SU-DHL-6 (cell line): ENCODE results near the gene INSC.

Source experiments
- H2AFZ ChIP-seq: fragments of 200-600 bp; sonication (generic); 2 replicates; pipeline ENCODE4 v1.6.1; 2014; ENCODE audit warnings: low read depth, mild to moderate bottlenecking, moderate library complexity, mixed read lengths, antibody characterized with exemption, low read length; ENCODE audit not compliant: severe bottlenecking
- H3F3A ChIP-seq: fragments of 200-600 bp; shearing (Covaris generic); 2 replicates; pipeline ENCODE4 v1.6.0; 2016; ENCODE audit warnings: antibody characterized with exemption, mild to moderate bottlenecking; ENCODE audit not compliant: insufficient read depth
- H3K27ac ChIP-seq: fragments of 200-600 bp; sonication (generic); 2 replicates; pipeline ENCODE4 v1.5.1; 2016; ENCODE audit warnings: low read depth, mild to moderate bottlenecking, low read length, moderate library complexity, mixed read lengths
- H3K27me3 ChIP-seq: fragments of 200-600 bp; sonication (generic), shearing (Covaris generic); 2 replicates; pipeline ENCODE4 v1.6.0; 2014; ENCODE audit warnings: mild to moderate bottlenecking, low read length
- H3K36me3 ChIP-seq: fragments of 200-600 bp; sonication (generic); 2 replicates; pipeline ENCODE4 v1.6.1; 2014; ENCODE audit warnings: mild to moderate bottlenecking, low read length, mixed read lengths
- H3K4me2 ChIP-seq: fragments of 300-600, 200-600 bp; shearing (Covaris generic), sonication (generic); 2 replicates; pipeline ENCODE4 v1.6.0; 2014; ENCODE audit warnings: low read length, low read depth, mild to moderate bottlenecking; ENCODE audit not compliant: poor library complexity, severe bottlenecking
- H3K4me3 ChIP-seq: fragments of 200-600 bp; sonication (generic); 2 replicates; pipeline ENCODE4 v1.5.1; 2014; ENCODE audit warnings: antibody characterized with exemption, low read length, mild to moderate bottlenecking, mixed read lengths; ENCODE audit not compliant: insufficient read depth, poor library complexity, severe bottlenecking
- H3K79me2 ChIP-seq: fragments of 200-600 bp; sonication (generic); 2 replicates; pipeline ENCODE4 v1.6.1; 2014; ENCODE audit warnings: mild to moderate bottlenecking, low read length, moderate library complexity; ENCODE audit not compliant: insufficient read depth
- H3K9ac ChIP-seq: fragments of 200-600 bp; sonication (generic); 2 replicates; pipeline ENCODE4 v1.7.0; 2014; ENCODE audit warnings: mild to moderate bottlenecking, low read length
- H3K9me2 ChIP-seq: fragments of 200-600 bp; sonication (generic); replicated peaks from 2 replicates; pipeline ENCODE4 v1.6.1; 2014; ENCODE audit warnings: low read length; ENCODE audit not compliant: insufficient read depth
- H3K9me3 ChIP-seq: fragments of 200-600 bp; sonication (generic); 2 replicates; pipeline ENCODE4 v1.6.1; 2014; ENCODE audit warnings: low read length, mixed read lengths; ENCODE audit not compliant: insufficient read depth
- H4K20me1 ChIP-seq: fragments of 200-600 bp; sonication (generic); 2 replicates; pipeline ENCODE4 v1.6.1; 2014; ENCODE audit warnings: low read depth, mild to moderate bottlenecking, antibody characterized with exemption, low read length, moderate library complexity, mixed read lengths
- EZH2phosphoT487 ChIP-seq: fragments of 200-600 bp; sonication (generic), shearing (Covaris generic); conservative IDR thresholded peaks from 2 replicates; pipeline ENCODE4 v1.6.1; 2018; ENCODE audit warnings: mild to moderate bottlenecking, antibody characterized with exemption, low read length, moderate library complexity, mixed read lengths
- TF ChIP-seq, protein P1 (sequence below): fragments of 200-600 bp; sonication (generic); IDR thresholded peaks from one replicate; pipeline ENCODE4 v1.5.1; 2017; ENCODE audit warnings: antibody characterized with exemption, mild to moderate bottlenecking, low read length, moderate library complexity; ENCODE audit not compliant: insufficient read depth, poor library complexity, severe bottlenecking

Gene INSC

GRCh38 chr11:15075162-15075526, 39.6 kb upstream of the INSC start:
- Histone ChIP-seq H3K9me2 (no peaks in the 10 kb centered on the region), H3K4me2 (no peak overlapping the region), H3K36me3 (no peaks in the 10 kb centered on the region), H3K9ac (no peak overlapping the region), H3K27me3 (no peaks in the 10 kb centered on the region), H4K20me1 (no peaks in the 10 kb centered on the region), H2AFZ (no peak overlapping the region), H3K27ac (no peak overlapping the region), H3K4me3 (no peak overlapping the region), H3K79me2 (no peaks in the 10 kb centered on the region), H3K9me3 (no peaks in the 10 kb centered on the region), H3F3A (no peaks in the 10 kb centered on the region)
- TF ChIP-seq EZH2phosphoT487 = no peak
- TF ChIP-seq, protein P1, sequence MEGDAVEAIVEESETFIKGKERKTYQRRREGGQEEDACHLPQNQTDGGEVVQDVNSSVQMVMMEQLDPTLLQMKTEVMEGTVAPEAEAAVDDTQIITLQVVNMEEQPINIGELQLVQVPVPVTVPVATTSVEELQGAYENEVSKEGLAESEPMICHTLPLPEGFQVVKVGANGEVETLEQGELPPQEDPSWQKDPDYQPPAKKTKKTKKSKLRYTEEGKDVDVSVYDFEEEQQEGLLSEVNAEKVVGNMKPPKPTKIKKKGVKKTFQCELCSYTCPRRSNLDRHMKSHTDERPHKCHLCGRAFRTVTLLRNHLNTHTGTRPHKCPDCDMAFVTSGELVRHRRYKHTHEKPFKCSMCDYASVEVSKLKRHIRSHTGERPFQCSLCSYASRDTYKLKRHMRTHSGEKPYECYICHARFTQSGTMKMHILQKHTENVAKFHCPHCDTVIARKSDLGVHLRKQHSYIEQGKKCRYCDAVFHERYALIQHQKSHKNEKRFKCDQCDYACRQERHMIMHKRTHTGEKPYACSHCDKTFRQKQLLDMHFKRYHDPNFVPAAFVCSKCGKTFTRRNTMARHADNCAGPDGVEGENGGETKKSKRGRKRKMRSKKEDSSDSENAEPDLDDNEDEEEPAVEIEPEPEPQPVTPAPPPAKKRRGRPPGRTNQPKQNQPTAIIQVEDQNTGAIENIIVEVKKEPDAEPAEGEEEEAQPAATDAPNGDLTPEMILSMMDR = no peak

DNA sequence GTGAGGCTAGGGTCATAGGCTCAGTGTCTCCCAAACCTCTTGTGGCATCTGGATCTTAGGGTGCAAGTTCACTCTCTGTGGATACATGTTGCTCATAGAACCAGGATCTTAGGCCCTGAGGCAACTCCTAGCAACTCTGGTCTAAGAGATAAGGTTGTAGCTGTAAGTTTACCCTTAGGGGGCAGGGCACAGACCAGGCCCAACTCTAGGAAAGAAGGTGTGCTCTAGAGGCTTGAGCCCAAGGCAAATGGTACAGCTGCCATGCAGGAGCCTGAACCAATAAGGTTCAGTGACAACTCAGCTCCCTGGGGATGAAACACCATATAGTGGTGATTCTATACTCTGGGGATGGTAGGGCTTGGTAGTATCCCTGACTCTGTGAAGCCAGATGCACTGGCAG, 23.5 kb upstream of the INSC start:
- TF ChIP-seq EZH2phosphoT487 = no peak
- TF ChIP-seq, protein P1 = no peak
- H3K9me3 ChIP-seq = no peaks in the 10 kb centered on the region
- no peak overlapping the region for H2AFZ ChIP-seq
- no peaks in the 10 kb centered on the region for H3K9me2 ChIP-seq
- H3K4me2 ChIP-seq = no peak overlapping the region
- no peaks in the 10 kb centered on the region for H3K27me3 ChIP-seq
- no peaks in the 10 kb centered on the region for H3K36me3 ChIP-seq
- no peak overlapping the region for H3K4me3 ChIP-seq
- no peaks in the 10 kb centered on the region for H4K20me1 ChIP-seq
- no peaks in the 10 kb centered on the region for H3F3A ChIP-seq
- H3K79me2 ChIP-seq = no peaks in the 10 kb centered on the region
- no peak overlapping the region for H3K9ac ChIP-seq
- H3K27ac ChIP-seq = no peak overlapping the region

GRCh38 chr11:15091625-15092024, 23.1 kb upstream of the INSC start:
- H3K27ac ChIP-seq = no peak overlapping the region

More at GRCh38 chr11:15091625-15092024, 23.1 kb upstream of the INSC start:
- H3K9ac ChIP-seq = no peak overlapping the region
- H3K9me3 ChIP-seq = no peaks in the 10 kb centered on the region
- no peaks in the 10 kb centered on the region for H3K79me2 ChIP-seq
- no peaks in the 10 kb centered on the region for H3F3A ChIP-seq
- no peaks in the 10 kb centered on the region for H3K9me2 ChIP-seq
- no peak overlapping the region for H3K4me2 ChIP-seq
- no peaks in the 10 kb centered on the region for H3K27me3 ChIP-seq
- H4K20me1 ChIP-seq = no peaks in the 10 kb centered on the region
- H3K36me3 ChIP-seq = no peaks in the 10 kb centered on the region
- no peak for TF ChIP-seq EZH2phosphoT487
- TF ChIP-seq, protein P1 = no peak
- no peak overlapping the region for H2AFZ ChIP-seq
- H3K4me3 ChIP-seq = no peak overlapping the region
